Ramos (cell line): ENCODE results near the gene TMEM132D.

Experiments used
- in situ Hi-C: fragments of 300-500 bp; cut with MboI; formaldehyde crosslinking; loops from one replicate; pipeline ENCODE4 v1.14.3; 2022; ENCODE audit warnings: low sequenced_read_pairs; ENCODE audit not compliant: unreplicated experiment

Gene TMEM132D

GRCh38 chr12:129096968-129097367 lies 806.9 kb downstream of the TMEM132D start:
- in situ Hi-C loops = no loop called here

- in situ Hi-C loops = no loop called here
Observed at GRCh38 chr12:129096184-129096583, 807.6 kb downstream of the TMEM132D start.

- in situ Hi-C loops = no loop called here
Observed at GRCh38 chr12:129089576-129089975, 814.2 kb downstream of the TMEM132D start.

- in situ Hi-C loops = no loop called here
Observed at GRCh38 chr12:129084875-129085826, 818.7 kb downstream of the TMEM132D start.

GRCh38 chr12:129083121-129083840 lies 820.5 kb downstream of the TMEM132D start:
- in situ Hi-C loops = no loop called here

- in situ Hi-C loops = no loop called here
Observed at GRCh38 chr12:129082441-129082840, 821.4 kb downstream of the TMEM132D start.

GRCh38 chr12:129081755-129082250 lies 822.0 kb downstream of the TMEM132D start:
- in situ Hi-C loops = no loop called here

- in situ Hi-C loops = no loop called here
Observed at GRCh38 chr12:129080821-129081220, 823.0 kb downstream of the TMEM132D start.

- in situ Hi-C loops = no loop called here
Observed at GRCh38 chr12:129080391-129080790, 823.4 kb downstream of the TMEM132D start.

- in situ Hi-C loops = no loop called here
Observed at GRCh38 chr12:129079719-129080118, 824.1 kb downstream of the TMEM132D start.

GRCh38 chr12:129076441-129077320 lies 827.1 kb downstream of the TMEM132D start:
- in situ Hi-C loops = no loop called here

- in situ Hi-C loops = no loop called here
Observed at GRCh38 chr12:129075460-129076208, 828.2 kb downstream of the TMEM132D start.

GRCh38 chr12:129074379-129074778 lies 829.4 kb downstream of the TMEM132D start:
- in situ Hi-C loops = no loop called here

- in situ Hi-C loops = no loop called here
Observed at GRCh38 chr12:129073157-129073915, 830.5 kb downstream of the TMEM132D start.

GRCh38 chr12:129071362-129071761 lies 832.5 kb downstream of the TMEM132D start:
- in situ Hi-C loops = no loop called here

- in situ Hi-C loops = no loop called here
Observed at GRCh38 chr12:129069886-129070285, 833.9 kb downstream of the TMEM132D start.

GRCh38 chr12:129068684-129069083 lies 835.1 kb downstream of the TMEM132D start:
- in situ Hi-C loops = no loop called here

- in situ Hi-C loops = no loop called here
Observed at GRCh38 chr12:129067491-129067890, 836.3 kb downstream of the TMEM132D start.
